Measurements from ENCODE around the gene RIPOR2. TPM values are rescaled to one million over a fixed set of nuclear protein-coding genes. Genes with fewer than 3 reads are reported as not detected.

The RIPOR2 gene
- total and polyA plus RNA-seq, 4 donors: 1.1 to 16.1 (median 6.1) TPM

DNA sequence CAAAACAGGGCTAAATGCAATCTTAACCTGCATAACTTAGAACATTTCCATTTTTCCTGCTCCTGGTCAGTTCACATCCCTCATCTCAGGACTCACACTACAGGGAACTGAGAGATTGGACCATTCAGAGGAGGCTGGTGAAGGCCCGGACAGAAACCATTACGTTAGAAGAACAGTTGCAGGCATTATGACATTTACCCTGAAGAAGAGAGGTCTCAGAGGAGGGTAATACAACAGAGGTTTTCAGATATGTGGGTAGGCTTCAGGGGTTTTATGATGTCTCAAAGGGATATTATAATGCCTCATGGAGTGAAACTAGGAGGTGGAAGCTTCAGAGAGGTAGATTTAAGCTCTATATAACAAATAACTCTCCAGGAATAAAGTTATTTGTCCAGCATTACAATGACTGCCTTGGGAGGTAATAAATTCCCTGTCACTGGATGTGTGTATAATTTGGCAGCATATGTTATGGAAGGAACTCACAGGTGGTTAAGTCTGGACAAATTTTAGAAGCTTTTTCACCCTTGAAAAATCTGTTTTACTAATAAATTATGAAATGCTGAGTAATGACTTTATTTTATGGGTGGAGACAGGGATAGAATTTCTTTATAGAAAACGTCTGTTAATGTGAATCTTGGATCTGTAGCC lies 36.7 kb upstream of the RIPOR2 start:
- 54 to 58% methylated on average over 3 of the region's 3 CpGs for WGBS, 2 donors
- intact Hi-C loops (cut with DNase I): no loop called here

GRCh38 chr6:24971067-24971466 lies 35.3 kb upstream of the RIPOR2 start:
- H3K9me3 ChIP-seq (ENCODE audit: control insufficient read depth, low read length): no peaks in the 10 kb centered on the region

More for the DNA sequence above, 36.7 kb upstream of the RIPOR2 start:
- Histone ChIP-seq H3K4me1 (ENCODE audit: control insufficient read depth in 1 of 2, insufficient read depth in 2 of 2, low read length in 2 of 2) (no peaks in the 10 kb centered on the region), H3K27ac (ENCODE audit: low read depth in 1 of 2, low read length in 2 of 2) (no peak overlapping the region), H3K27me3 (ENCODE audit: control insufficient read depth in 1 of 2, insufficient read depth in 2 of 2, low read length in 1 of 2) (no peaks in the 10 kb centered on the region), H3K36me3 (ENCODE audit: control insufficient read depth in 1 of 2, insufficient read depth in 2 of 2, low read length in 1 of 2) (no peaks in the 10 kb centered on the region), H3K4me3 (ENCODE audit: low read length in 2 of 2) (no peak overlapping the region), H3K9me3 (ENCODE audit: control insufficient read depth, low read length) (no peaks in the 10 kb centered on the region)
- DNase-seq (no peak), ATAC-seq (ENCODE audit: low FRiP score) (no peak)

DNA sequence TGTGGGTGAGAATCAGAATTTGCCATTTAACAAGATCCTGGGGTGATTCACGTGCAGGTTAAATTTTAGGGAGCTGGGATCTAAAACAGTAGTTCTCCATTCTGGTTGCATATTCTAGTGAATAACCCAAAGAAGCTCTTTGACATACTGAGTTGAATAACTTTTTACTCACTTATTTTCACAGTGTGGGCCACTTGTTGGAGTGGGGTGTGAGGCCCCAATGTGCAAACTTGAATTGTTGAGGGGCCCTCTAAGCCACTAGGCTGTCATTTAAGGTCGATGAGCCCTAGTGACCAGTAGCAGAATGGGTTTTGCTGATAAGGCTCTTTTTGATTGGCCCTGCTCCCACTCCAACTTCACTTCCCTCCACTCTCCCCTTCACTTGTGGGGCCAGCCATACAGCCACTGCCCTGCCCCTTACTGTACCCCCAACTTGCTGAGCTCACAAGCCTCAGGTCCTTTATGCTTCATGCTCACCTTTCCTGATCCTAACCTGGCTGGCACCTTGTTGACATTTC lies 33.6 kb upstream of the RIPOR2 start:
- H3K27ac ChIP-seq (ENCODE audit: low read depth in 1 of 2, low read length in 2 of 2): no peak overlapping the region
- WGBS, 2 donors: 62 to 73% methylated on average over 2 of the region's 2 CpGs
- ATAC-seq (ENCODE audit: low FRiP score): no peak

More at GRCh38 chr6:24971067-24971466, 35.3 kb upstream of the RIPOR2 start:
- WGBS, 2 donors: 87 to 94% methylated on average over 2 of the region's 2 CpGs
- Histone ChIP-seq H3K36me3 (ENCODE audit: control insufficient read depth in 1 of 2, insufficient read depth in 2 of 2, low read length in 1 of 2) (no peaks in the 10 kb centered on the region), H3K27ac (ENCODE audit: low read depth in 1 of 2, low read length in 2 of 2) (no peak overlapping the region), H3K4me1 (ENCODE audit: control insufficient read depth in 1 of 2, insufficient read depth in 2 of 2, low read length in 2 of 2) (no peaks in the 10 kb centered on the region), H3K27me3 (ENCODE audit: control insufficient read depth in 1 of 2, insufficient read depth in 2 of 2, low read length in 1 of 2) (no peaks in the 10 kb centered on the region), H3K4me3 (ENCODE audit: low read length in 2 of 2) (no peak overlapping the region)
- no peak for ATAC-seq (ENCODE audit: low FRiP score)
- no peak for DNase-seq
- intact Hi-C loops (cut with DNase I): no loop called here

DNA sequence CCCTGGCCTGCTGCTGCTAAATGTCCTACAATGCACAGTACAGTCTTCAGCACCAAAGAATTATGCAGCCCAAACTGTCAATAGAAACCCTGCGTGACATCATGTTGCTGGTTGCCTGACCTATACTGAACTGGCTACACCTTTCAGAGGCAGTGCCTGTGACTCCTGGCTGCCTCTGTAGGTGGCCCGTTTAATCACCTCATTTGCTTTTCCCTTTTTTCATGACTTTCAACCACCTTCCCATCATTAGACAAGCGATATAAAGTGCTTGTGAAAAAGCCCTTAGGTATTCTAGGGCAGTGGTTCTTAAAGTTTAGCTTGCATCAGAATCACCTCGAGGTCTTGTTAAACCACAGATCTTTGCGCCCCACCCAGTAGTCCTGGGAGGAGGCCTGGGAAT lies 33.0 kb upstream of the RIPOR2 start:
- ATAC-seq (ENCODE audit: low FRiP score) (no peak), DNase-seq (no peak)
- 92 to 93% methylated on average over 5 of the region's 5 CpGs for WGBS, 2 donors
- H3K4me1 ChIP-seq (ENCODE audit: control insufficient read depth in 1 of 2, insufficient read depth in 2 of 2, low read length in 2 of 2): no peaks in the 10 kb centered on the region
- H3K9me3 ChIP-seq (ENCODE audit: control insufficient read depth, low read length): no peaks in the 10 kb centered on the region
- intact Hi-C loops (cut with DNase I): no loop called here
- H3K27ac ChIP-seq (ENCODE audit: low read depth in 1 of 2, low read length in 2 of 2): no peak overlapping the region
- no peak overlapping the region for H3K4me3 ChIP-seq (ENCODE audit: low read length in 2 of 2)
- H3K27me3 ChIP-seq (ENCODE audit: control insufficient read depth in 1 of 2, insufficient read depth in 2 of 2, low read length in 1 of 2): no peaks in the 10 kb centered on the region
- H3K36me3 ChIP-seq (ENCODE audit: control insufficient read depth in 1 of 2, insufficient read depth in 2 of 2, low read length in 1 of 2): no peaks in the 10 kb centered on the region

More for the DNA sequence above, 33.6 kb upstream of the RIPOR2 start:
- H3K9me3 ChIP-seq (ENCODE audit: control insufficient read depth, low read length): no peaks in the 10 kb centered on the region
- intact Hi-C loops (cut with DNase I): no loop called here
- no peak overlapping the region for H3K4me3 ChIP-seq (ENCODE audit: low read length in 2 of 2)
- H3K36me3 ChIP-seq (ENCODE audit: control insufficient read depth in 1 of 2, insufficient read depth in 2 of 2, low read length in 1 of 2): no peaks in the 10 kb centered on the region
- H3K4me1 ChIP-seq (ENCODE audit: control insufficient read depth in 1 of 2, insufficient read depth in 2 of 2, low read length in 2 of 2): no peaks in the 10 kb centered on the region
- no peaks in the 10 kb centered on the region for H3K27me3 ChIP-seq (ENCODE audit: control insufficient read depth in 1 of 2, insufficient read depth in 2 of 2, low read length in 1 of 2)
- no peak for DNase-seq

- no peaks in the 10 kb centered on the region for H3K4me1 ChIP-seq (ENCODE audit: control insufficient read depth in 1 of 2, insufficient read depth in 2 of 2, low read length in 2 of 2)
- intact Hi-C loops (cut with DNase I): no loop called here
- no peak overlapping the region for H3K4me3 ChIP-seq (ENCODE audit: low read length in 2 of 2)
- no peak overlapping the region for H3K27ac ChIP-seq (ENCODE audit: low read depth in 1 of 2, low read length in 2 of 2)
- no peaks in the 10 kb centered on the region for H3K27me3 ChIP-seq (ENCODE audit: control insufficient read depth in 1 of 2, insufficient read depth in 2 of 2, low read length in 1 of 2)
- ATAC-seq (ENCODE audit: low FRiP score) (no peak), DNase-seq (no peak)
- H3K36me3 ChIP-seq (ENCODE audit: control insufficient read depth in 1 of 2, insufficient read depth in 2 of 2, low read length in 1 of 2): no peaks in the 10 kb centered on the region
- no peaks in the 10 kb centered on the region for H3K9me3 ChIP-seq (ENCODE audit: control insufficient read depth, low read length)
- WGBS, 2 donors: 65 to 77% methylated on average over 1 of the region's 1 CpG
These were observed 31.5 kb upstream of the RIPOR2 start for GRCh38 chr6:24967211-24967610.

GRCh38 chr6:24966381-24966780 lies 30.6 kb upstream of the RIPOR2 start:
- Histone ChIP-seq H3K27me3 (ENCODE audit: control insufficient read depth in 1 of 2, insufficient read depth in 2 of 2, low read length in 1 of 2) (no peaks in the 10 kb centered on the region), H3K27ac (ENCODE audit: low read depth in 1 of 2, low read length in 2 of 2) (no peak overlapping the region), H3K36me3 (ENCODE audit: control insufficient read depth in 1 of 2, insufficient read depth in 2 of 2, low read length in 1 of 2) (no peaks in the 10 kb centered on the region), H3K4me3 (ENCODE audit: low read length in 2 of 2) (no peak overlapping the region), H3K9me3 (ENCODE audit: control insufficient read depth, low read length) (no peaks in the 10 kb centered on the region), H3K4me1 (ENCODE audit: control insufficient read depth in 1 of 2, insufficient read depth in 2 of 2, low read length in 2 of 2) (no peaks in the 10 kb centered on the region)
- no peak for DNase-seq
- no peak for ATAC-seq (ENCODE audit: low FRiP score)
- 91 to 92% methylated on average over 4 of the region's 4 CpGs for WGBS, 2 donors
- intact Hi-C loops (cut with DNase I): no loop called here

DNA sequence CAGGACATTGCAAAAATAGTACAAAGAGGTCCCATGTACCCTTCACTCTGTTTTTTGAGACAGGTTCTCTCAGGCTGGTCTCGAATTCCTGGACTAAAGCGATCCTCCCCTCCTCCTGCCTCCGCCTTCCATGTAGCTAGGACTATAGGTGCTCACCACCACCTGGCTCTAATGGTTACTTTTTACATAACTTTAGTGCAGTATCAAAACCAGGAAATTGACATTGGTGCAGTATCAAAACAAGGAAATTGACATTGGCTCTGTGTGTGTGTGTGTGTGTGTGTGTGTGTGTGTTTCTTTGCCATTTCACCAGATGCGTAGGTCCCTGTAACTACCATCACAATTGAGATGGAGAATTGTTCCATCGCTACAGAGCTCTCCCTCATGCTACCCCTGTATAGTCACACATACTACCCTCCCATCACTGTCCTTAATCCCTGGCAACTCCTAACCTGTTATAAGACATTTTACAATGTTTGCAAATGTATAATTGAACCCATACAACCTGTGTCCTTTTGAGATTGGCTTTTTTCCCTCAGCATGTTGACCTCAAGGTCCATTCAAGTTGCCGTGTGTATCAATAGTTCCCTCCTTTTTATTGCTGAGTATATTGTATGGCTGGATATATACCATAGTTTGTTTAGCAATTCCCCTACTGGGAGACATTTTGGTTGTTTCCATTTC lies 28.3 kb upstream of the RIPOR2 start:
- DNase-seq (no peak), ATAC-seq (ENCODE audit: low FRiP score) (no peak)
- Histone ChIP-seq H3K4me3 (ENCODE audit: low read length in 2 of 2) (no peak overlapping the region), H3K4me1 (ENCODE audit: control insufficient read depth in 1 of 2, insufficient read depth in 2 of 2, low read length in 2 of 2) (no peaks in the 10 kb centered on the region), H3K9me3 (ENCODE audit: control insufficient read depth, low read length) (no peaks in the 10 kb centered on the region), H3K27me3 (ENCODE audit: control insufficient read depth in 1 of 2, insufficient read depth in 2 of 2, low read length in 1 of 2) (no peaks in the 10 kb centered on the region), H3K36me3 (ENCODE audit: control insufficient read depth in 1 of 2, insufficient read depth in 2 of 2, low read length in 1 of 2) (no peaks in the 10 kb centered on the region), H3K27ac (ENCODE audit: low read depth in 1 of 2, low read length in 2 of 2) (no peak overlapping the region)
- 89 to 91% methylated on average over 6 of the region's 6 CpGs for WGBS, 2 donors
- intact Hi-C loops (cut with DNase I): no loop called here

GRCh38 chr6:24963339-24963738 lies 27.6 kb upstream of the RIPOR2 start:
- H3K27ac ChIP-seq (ENCODE audit: low read depth in 1 of 2, low read length in 2 of 2): no peak overlapping the region
- intact Hi-C loops (cut with DNase I): no loop called here
- 46 to 56% methylated on average over 1 of the region's 1 CpG for WGBS, 2 donors

GRCh38 chr6:24961852-24962251 lies 26.1 kb upstream of the RIPOR2 start:
- H3K27ac ChIP-seq (ENCODE audit: low read depth in 1 of 2, low read length in 2 of 2): no peak overlapping the region

More at GRCh38 chr6:24963339-24963738, 27.6 kb upstream of the RIPOR2 start:
- ATAC-seq (ENCODE audit: low FRiP score) (no peak), DNase-seq (no peak)
- no peaks in the 10 kb centered on the region for H3K4me1 ChIP-seq (ENCODE audit: control insufficient read depth in 1 of 2, insufficient read depth in 2 of 2, low read length in 2 of 2)
- H3K27me3 ChIP-seq (ENCODE audit: control insufficient read depth in 1 of 2, insufficient read depth in 2 of 2, low read length in 1 of 2): no peaks in the 10 kb centered on the region
- H3K9me3 ChIP-seq (ENCODE audit: control insufficient read depth, low read length): no peaks in the 10 kb centered on the region
- no peaks in the 10 kb centered on the region for H3K36me3 ChIP-seq (ENCODE audit: control insufficient read depth in 1 of 2, insufficient read depth in 2 of 2, low read length in 1 of 2)
- H3K4me3 ChIP-seq (ENCODE audit: low read length in 2 of 2): no peak overlapping the region

More at GRCh38 chr6:24961852-24962251, 26.1 kb upstream of the RIPOR2 start:
- Histone ChIP-seq H3K4me3 (ENCODE audit: low read length in 2 of 2) (no peak overlapping the region), H3K27me3 (ENCODE audit: control insufficient read depth in 1 of 2, insufficient read depth in 2 of 2, low read length in 1 of 2) (no peaks in the 10 kb centered on the region), H3K9me3 (ENCODE audit: control insufficient read depth, low read length) (no peaks in the 10 kb centered on the region), H3K36me3 (ENCODE audit: control insufficient read depth in 1 of 2, insufficient read depth in 2 of 2, low read length in 1 of 2) (no peaks in the 10 kb centered on the region), H3K4me1 (ENCODE audit: control insufficient read depth in 1 of 2, insufficient read depth in 2 of 2, low read length in 2 of 2) (no peaks in the 10 kb centered on the region)
- no peak for ATAC-seq (ENCODE audit: low FRiP score)
- no peak for DNase-seq
- intact Hi-C loops (cut with DNase I): no loop called here
- WGBS, 2 donors: 72 to 89% methylated on average over 5 of the region's 5 CpGs

Measured in aorta (tissue), 5 donors.